SU-DHL-6 (cell line): ENCODE results near the gene SZRD1.
"Not testable (repeated sequence)": the region's sequence is repeated elsewhere in the genome, so short reads cannot be mapped to it uniquely, and the experiment has no call there.

Experiments
- H2AFZ ChIP-seq: fragments of 200-600 bp; sonication (generic); 2 replicates; pipeline ENCODE4 v1.6.1; 2014; ENCODE audit warnings: low read depth, mild to moderate bottlenecking, moderate library complexity, mixed read lengths, antibody characterized with exemption, low read length; ENCODE audit not compliant: severe bottlenecking
- H3F3A ChIP-seq: fragments of 200-600 bp; shearing (Covaris generic); 2 replicates; pipeline ENCODE4 v1.6.0; 2016; ENCODE audit warnings: antibody characterized with exemption, mild to moderate bottlenecking; ENCODE audit not compliant: insufficient read depth
- H3K27ac ChIP-seq: fragments of 200-600 bp; sonication (generic); 2 replicates; pipeline ENCODE4 v1.5.1; 2016; ENCODE audit warnings: low read depth, mild to moderate bottlenecking, low read length, moderate library complexity, mixed read lengths
- H3K27me3 ChIP-seq: fragments of 200-600 bp; sonication (generic), shearing (Covaris generic); 2 replicates; pipeline ENCODE4 v1.6.0; 2014; ENCODE audit warnings: mild to moderate bottlenecking, low read length
- H3K36me3 ChIP-seq: fragments of 200-600 bp; sonication (generic); 2 replicates; pipeline ENCODE4 v1.6.1; 2014; ENCODE audit warnings: mild to moderate bottlenecking, low read length, mixed read lengths
- H3K4me2 ChIP-seq: fragments of 300-600, 200-600 bp; shearing (Covaris generic), sonication (generic); 2 replicates; pipeline ENCODE4 v1.6.0; 2014; ENCODE audit warnings: low read length, low read depth, mild to moderate bottlenecking; ENCODE audit not compliant: poor library complexity, severe bottlenecking
- H3K4me3 ChIP-seq: fragments of 200-600 bp; sonication (generic); 2 replicates; pipeline ENCODE4 v1.5.1; 2014; ENCODE audit warnings: antibody characterized with exemption, low read length, mild to moderate bottlenecking, mixed read lengths; ENCODE audit not compliant: insufficient read depth, poor library complexity, severe bottlenecking
- H3K79me2 ChIP-seq: fragments of 200-600 bp; sonication (generic); 2 replicates; pipeline ENCODE4 v1.6.1; 2014; ENCODE audit warnings: mild to moderate bottlenecking, low read length, moderate library complexity; ENCODE audit not compliant: insufficient read depth
- H3K9ac ChIP-seq: fragments of 200-600 bp; sonication (generic); 2 replicates; pipeline ENCODE4 v1.7.0; 2014; ENCODE audit warnings: mild to moderate bottlenecking, low read length
- H3K9me2 ChIP-seq: fragments of 200-600 bp; sonication (generic); replicated peaks from 2 replicates; pipeline ENCODE4 v1.6.1; 2014; ENCODE audit warnings: low read length; ENCODE audit not compliant: insufficient read depth
- H3K9me3 ChIP-seq: fragments of 200-600 bp; sonication (generic); 2 replicates; pipeline ENCODE4 v1.6.1; 2014; ENCODE audit warnings: low read length, mixed read lengths; ENCODE audit not compliant: insufficient read depth
- H4K20me1 ChIP-seq: fragments of 200-600 bp; sonication (generic); 2 replicates; pipeline ENCODE4 v1.6.1; 2014; ENCODE audit warnings: low read depth, mild to moderate bottlenecking, antibody characterized with exemption, low read length, moderate library complexity, mixed read lengths
- EZH2phosphoT487 ChIP-seq: fragments of 200-600 bp; sonication (generic), shearing (Covaris generic); conservative IDR thresholded peaks from 2 replicates; pipeline ENCODE4 v1.6.1; 2018; ENCODE audit warnings: mild to moderate bottlenecking, antibody characterized with exemption, low read length, moderate library complexity, mixed read lengths
- TF ChIP-seq, protein P1 (sequence below): fragments of 200-600 bp; sonication (generic); IDR thresholded peaks from one replicate; pipeline ENCODE4 v1.5.1; 2017; ENCODE audit warnings: antibody characterized with exemption, mild to moderate bottlenecking, low read length, moderate library complexity; ENCODE audit not compliant: insufficient read depth, poor library complexity, severe bottlenecking

SZRD1 gene

DNA sequence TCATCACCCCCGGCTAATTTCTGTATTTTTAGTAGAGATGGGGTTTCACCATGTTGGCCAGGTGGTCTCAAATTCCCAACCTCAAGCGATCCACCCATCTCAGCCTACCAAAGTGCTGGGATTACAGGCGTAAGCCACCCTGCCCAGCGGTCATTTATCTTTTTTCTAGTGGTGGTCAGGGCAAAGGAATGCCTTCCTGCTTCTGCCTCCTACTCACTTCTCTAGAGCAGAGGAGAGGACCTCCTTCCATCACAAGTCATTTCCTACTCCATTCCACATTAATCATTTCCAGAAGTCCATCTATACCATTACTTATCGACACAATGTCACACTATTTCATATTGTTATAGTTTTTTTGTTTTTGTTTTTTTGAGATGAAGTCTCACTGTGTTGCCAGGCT lies 28.1 kb upstream of the SZRD1 start:
- TF ChIP-seq EZH2phosphoT487: no peak
- Histone ChIP-seq H3F3A (no peaks in the 10 kb centered on the region), H4K20me1 (no peaks in the 10 kb centered on the region), H3K9ac (no peak overlapping the region), H3K9me3 (no peaks in the 10 kb centered on the region), H2AFZ (no peak overlapping the region), H3K4me3 (no peak overlapping the region), H3K9me2 (no peaks in the 10 kb centered on the region), H3K79me2 (peaks cover 2% of the 10 kb centered on the region; the same call in 1 of the 2 replicates), H3K27ac (no peak overlapping the region), H3K36me3 (no peaks in the 10 kb centered on the region), H3K27me3 (no peaks in the 10 kb centered on the region), H3K4me2 (no peak overlapping the region)

DNA sequence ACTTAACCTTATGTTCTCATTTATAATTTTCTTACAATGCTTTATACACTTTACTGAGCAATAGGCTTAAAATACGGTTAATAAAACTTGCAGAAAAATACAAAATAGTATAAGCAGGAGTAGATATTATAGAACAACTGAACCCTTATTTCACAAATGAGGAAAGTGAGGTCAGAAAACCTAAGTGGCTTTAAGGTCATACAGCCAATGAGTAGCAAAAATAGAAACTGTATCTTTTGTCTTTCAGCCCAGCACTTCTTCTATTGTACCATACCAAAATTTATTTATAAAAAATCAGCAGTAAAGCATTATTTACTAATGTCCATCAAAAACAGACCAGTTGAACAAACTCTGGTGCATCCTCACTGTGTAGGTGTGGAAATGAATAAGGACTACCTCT lies 26.4 kb upstream of the SZRD1 start:
- Histone ChIP-seq H3K9ac (no peak overlapping the region), H3K4me3 (no peak overlapping the region), H3K27ac (no peak overlapping the region), H4K20me1 (no peaks in the 10 kb centered on the region), H3K36me3 (no peaks in the 10 kb centered on the region), H3K27me3 (no peaks in the 10 kb centered on the region), H3K4me2 (no peak overlapping the region), H3K9me2 (no peaks in the 10 kb centered on the region), H2AFZ (no peak overlapping the region), H3K79me2 (peaks cover under 1% of the 10 kb centered on the region; the same call in 1 of the 2 replicates), H3F3A (no peaks in the 10 kb centered on the region), H3K9me3 (no peaks in the 10 kb centered on the region)
- TF ChIP-seq EZH2phosphoT487: no peak
- TF ChIP-seq, protein P1, sequence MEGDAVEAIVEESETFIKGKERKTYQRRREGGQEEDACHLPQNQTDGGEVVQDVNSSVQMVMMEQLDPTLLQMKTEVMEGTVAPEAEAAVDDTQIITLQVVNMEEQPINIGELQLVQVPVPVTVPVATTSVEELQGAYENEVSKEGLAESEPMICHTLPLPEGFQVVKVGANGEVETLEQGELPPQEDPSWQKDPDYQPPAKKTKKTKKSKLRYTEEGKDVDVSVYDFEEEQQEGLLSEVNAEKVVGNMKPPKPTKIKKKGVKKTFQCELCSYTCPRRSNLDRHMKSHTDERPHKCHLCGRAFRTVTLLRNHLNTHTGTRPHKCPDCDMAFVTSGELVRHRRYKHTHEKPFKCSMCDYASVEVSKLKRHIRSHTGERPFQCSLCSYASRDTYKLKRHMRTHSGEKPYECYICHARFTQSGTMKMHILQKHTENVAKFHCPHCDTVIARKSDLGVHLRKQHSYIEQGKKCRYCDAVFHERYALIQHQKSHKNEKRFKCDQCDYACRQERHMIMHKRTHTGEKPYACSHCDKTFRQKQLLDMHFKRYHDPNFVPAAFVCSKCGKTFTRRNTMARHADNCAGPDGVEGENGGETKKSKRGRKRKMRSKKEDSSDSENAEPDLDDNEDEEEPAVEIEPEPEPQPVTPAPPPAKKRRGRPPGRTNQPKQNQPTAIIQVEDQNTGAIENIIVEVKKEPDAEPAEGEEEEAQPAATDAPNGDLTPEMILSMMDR: no peak

DNA sequence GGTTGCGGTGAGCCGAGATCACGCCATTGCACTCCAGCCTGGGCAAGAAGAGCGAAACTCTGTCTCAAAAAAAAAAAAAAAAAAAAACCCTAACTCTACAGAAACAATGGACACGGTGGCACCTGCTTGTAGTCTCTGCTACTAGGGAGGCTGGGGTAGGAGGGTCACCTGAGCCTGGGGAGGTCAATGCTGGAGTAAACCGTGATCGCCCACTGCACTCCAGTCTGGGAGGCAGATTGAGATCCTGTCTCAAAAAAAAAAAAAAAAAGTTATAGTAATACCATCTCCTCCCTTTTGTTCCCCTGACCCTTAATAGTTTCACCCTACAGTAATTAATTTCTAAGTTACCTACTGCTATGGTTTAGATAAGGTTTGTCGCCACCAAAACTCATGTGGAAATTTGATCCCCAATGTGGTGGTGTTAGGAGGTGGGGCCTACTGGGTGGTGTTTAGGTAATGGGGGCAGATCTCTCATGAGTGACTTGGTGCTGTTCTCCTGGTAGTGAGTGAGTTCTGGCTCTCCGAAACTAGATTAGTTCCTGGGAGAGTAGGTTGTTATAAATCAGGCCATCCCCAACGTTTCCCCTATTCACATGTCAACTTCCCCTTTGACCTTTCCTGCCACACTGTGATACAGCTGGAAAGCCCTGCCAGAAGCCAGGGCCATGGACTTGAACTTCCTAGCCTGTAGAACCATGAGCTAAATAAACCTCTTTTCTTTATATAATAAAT lies 24.5 kb upstream of the SZRD1 start:
- Histone ChIP-seq H3K9ac (no peak overlapping the region), H3K79me2 (peaks cover 10% of the 10 kb centered on the region; the same call in 1 of the 2 replicates), H3K4me3 (no peak overlapping the region), H3K27me3 (no peaks in the 10 kb centered on the region), H3K9me3 (no peaks in the 10 kb centered on the region), H2AFZ (no peak overlapping the region), H3K27ac (no peak overlapping the region), H3K4me2 (no peak overlapping the region), H4K20me1 (no peaks in the 10 kb centered on the region), H3F3A (no peaks in the 10 kb centered on the region), H3K9me2 (no peaks in the 10 kb centered on the region), H3K36me3 (no peaks in the 10 kb centered on the region)
- TF ChIP-seq, protein P1: no peak
- no peak for TF ChIP-seq EZH2phosphoT487

DNA sequence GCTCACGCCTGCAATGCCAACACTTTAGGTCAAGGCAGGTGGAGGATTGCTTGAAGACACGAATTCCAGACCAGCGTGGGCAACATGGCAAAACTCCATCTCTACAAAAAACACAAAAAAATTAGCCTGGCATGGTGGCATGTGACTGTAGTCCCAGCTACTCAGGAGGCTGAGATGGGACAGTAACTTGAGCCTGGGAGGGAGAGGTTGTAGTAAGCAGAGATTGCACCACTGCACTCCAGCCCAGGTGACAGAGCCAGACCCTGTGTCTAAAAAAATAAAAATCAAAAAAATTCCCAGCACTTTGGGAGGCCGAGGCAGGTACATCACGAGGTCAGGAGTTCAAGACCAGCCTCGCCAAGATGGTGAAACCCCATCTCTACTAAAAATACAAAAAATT lies 23.8 kb upstream of the SZRD1 start:
- not testable (repeated sequence) for H3K36me3 ChIP-seq, H3K27me3 ChIP-seq, H3K9ac ChIP-seq, H3K4me3 ChIP-seq, H3K27ac ChIP-seq, H4K20me1 ChIP-seq, H3F3A ChIP-seq, H2AFZ ChIP-seq, H3K4me2 ChIP-seq, H3K9me2 ChIP-seq, H3K9me3 ChIP-seq
- H3K79me2 ChIP-seq: peaks cover 16% of the 10 kb centered on the region; the same call in 1 of the 2 replicates
